Hippocampal formation (tissue), 2 donors: ENCODE results near the gene LYRM7.
A peak's percentile ranks its signal among the peaks of the same experiment; 100 is the strongest.
"Not testable (repeated sequence)": the region's sequence is repeated elsewhere in the genome, so short reads cannot be mapped to it uniquely, and the experiment has no call there.

Experiments
- DNase-seq, 2 donors: peaks; one replicate each; lab custom pipeline; 2025; lab: John Stamatoyannopoulos, UW

The LYRM7 gene

DNA sequence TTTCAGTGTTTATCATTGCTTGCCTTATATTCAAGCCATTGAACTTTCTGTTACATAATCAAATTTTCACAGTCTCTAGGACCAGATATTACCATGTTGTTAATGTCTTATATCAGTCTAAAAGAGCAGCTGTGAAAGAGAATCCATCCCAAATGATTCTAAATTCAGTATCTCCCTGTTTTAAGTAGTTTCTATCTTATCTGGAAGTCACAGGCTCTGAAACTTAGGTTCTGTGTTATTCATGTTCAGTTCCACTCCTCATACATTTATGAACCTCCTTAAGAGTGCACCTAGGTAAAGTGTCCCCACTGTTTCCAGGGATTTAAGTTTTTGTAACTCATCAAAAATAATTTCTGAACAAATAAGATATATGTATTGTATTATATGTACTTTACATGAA, 9.7 kb downstream of the LYRM7 start:
- DNase-seq: no peak

- no peak for DNase-seq
These were observed 12.1 kb downstream of the LYRM7 start for GRCh38 chr5:131182839-131183238.

DNA sequence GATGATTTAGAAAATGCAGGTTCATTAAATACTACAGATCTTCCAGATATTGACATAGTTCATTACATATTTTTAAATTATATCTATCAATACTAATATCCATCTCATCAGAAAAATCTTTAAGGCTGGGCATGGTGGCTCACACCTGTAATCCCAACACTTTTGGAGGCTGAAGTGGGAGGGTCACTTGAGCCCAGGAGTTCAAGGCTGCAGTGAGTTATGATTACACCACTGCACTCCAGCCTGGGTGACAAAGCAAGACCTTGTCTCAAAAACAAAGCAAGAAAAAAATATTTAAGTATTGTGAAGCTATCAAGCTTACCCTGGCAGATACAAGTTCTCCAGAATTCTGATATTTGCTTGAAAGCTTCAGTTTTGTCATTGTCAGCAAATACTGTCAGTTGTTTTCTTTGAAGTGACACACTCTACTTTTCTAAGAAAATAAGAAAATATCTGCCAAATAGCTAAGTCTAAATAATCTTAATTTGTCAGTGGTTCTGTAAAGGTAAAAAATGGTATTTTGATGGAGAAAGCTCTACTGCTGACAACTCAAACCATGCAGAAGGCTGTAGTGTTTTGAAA, 14.9 kb downstream of the LYRM7 start:
- DNase-seq: no peak

DNA sequence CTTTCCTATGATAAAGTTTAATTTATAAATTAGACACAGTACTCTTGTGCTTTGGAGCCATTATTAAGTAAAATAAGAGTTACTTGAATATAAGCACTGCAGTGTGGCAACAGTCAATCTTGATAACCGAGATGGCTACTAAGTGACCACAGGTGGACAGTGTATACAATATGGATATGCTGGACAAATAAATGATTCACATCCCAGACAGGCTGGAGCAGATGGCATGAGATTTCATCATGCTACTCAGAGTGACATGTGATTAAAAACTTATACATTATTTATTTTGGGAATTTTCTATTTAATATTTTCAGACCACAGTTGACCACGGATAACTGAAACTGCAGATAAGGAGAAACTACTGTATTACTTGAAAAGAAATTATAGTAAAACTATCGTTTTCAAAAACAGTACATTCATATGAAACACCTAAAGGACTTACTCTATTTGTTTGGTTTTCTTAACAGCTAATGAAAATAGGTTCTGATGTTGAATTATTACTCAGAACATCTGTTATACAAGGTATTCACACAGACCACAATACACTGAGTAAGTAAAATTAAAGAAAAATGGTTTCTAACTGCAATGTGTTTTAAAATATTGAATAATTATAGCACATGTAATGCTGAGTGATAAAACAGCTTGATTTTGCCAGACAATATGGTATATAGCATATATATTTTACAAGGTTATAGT, 16.0 kb downstream of the LYRM7 start:
- DNase-seq: no peak

DNA sequence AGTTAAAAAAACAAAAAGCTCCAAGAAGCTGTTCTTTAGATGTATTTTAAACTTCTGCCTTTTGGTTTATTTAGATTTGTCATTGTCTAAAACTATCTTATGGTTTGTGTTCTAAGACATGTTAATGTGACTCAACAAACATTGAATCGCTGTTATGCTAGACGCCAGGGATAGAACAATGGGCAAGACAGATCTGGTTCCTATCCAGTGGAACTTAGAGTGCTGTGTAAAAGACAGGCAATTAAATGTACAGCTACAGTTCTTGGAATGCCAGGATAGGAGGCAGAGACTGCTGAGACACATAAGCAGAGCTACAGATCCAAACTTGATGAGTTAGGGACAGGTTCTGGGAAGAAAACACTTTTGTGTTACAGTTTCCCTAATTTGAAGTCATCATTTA, 22.4 kb downstream of the LYRM7 start:
- DNase-seq: no peak

DNA sequence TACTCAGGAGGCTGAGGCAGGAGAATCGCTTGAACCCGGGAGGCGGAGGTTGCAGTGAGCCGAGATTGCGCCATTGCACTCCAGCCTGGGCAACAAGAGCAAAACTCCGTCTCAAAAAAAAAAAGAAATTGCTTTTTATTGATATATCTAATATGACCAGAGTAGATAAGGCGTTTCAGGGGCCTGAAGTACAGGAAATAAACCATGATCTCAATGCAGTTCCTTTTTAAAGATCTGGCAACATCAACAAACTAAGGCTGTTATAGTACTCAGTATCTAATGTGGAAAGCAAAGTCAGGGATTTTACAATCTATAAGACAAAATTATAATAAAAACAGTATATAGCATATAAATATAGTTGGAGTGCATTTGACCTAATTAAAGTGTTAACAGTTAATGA, 23.2 kb downstream of the LYRM7 start:
- DNase-seq: not testable (repeated sequence)

- DNase-seq: no peak
These were observed 24.0 kb downstream of the LYRM7 start for GRCh38 chr5:131194725-131195124.

DNA sequence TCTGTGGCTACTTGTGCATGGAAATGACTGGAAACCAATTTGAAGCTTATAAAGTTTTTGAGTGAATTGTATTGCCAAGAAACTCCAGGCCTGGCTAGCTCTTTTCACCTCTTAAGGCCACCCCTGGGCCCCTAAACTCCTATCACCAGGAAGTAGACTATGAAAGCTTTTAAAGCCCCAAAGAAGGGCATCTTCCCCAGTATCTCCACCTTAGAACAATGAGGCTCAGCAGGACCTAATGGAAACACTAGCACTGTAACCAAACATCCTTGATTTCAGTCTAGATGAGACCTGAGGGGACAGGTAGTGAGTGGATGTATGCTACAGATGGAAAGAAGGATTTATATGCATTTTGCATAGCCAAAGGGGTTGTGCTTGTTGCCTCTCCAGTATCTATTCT, 25.0 kb downstream of the LYRM7 start:
- DNase-seq: no peak

GRCh38 chr5:131196331-131196730, 25.6 kb downstream of the LYRM7 start:
- DNase-seq: no peak

- DNase-seq: no peak
These were observed 27.9 kb downstream of the LYRM7 start for GRCh38 chr5:131198625-131199024.

DNA sequence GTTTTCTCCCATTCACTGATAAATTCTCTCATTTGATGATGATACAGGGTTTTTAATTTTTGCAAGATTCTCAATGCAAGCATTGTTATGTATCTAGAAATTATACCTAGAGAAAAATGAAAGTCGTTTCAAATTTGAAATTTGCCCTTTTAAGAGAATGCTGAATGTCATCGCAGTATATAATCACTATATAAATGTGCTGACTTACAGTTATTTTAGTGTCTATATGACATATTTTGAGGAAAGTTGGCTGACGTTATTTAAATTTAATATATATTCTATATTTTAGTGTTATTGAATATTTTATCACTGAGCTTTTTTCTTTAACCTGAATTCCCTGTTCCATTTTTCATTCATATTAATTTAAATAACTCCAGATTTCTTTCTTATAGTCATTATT, 29.8 kb downstream of the LYRM7 start:
- DNase-seq: no peak

DNA sequence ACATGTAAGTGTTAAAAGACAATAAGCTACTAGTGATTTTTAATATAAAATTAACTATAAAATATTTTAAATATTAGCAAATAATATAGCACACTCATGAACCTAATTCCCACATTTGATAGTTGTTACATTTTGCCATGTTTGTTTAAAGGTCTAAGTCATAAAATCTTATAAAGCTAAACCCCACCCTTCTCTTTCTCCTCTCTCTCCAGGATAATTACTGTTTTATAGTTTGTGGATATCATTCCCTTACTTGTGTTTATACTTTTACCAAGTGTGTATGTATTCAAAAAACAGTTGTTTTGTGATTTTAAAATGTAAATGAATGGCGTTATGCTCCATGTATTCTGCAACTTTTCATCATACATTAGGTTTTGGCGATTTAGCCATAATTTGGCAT, 34.2 kb downstream of the LYRM7 start:
- DNase-seq: no peak

- no peak for DNase-seq
These were observed 35.3 kb downstream of the LYRM7 start for GRCh38 chr5:131206061-131206460.

DNA sequence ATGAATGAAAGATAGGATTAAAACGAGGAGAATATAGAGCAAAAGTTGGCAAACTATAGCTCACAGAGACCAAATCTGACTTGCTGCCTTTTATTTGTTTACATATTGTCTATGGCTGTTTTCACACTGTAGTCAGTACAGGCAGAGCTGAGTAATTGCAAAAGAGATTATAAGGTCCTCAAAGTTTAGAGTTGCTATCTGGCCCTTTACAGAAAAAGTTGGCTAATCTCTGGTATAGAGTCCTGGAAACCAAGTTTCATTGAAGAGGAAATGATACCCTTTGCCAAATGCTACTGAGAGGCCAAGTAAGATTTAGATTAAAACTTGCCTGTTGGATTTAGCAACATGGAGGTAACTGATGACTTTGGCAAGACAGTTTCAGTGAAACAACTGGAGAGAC, 36.0 kb downstream of the LYRM7 start:
- DNase-seq: no peak

GRCh38 chr5:131209175-131209505, 38.4 kb downstream of the LYRM7 start:
- DNase-seq: no peak

DNA sequence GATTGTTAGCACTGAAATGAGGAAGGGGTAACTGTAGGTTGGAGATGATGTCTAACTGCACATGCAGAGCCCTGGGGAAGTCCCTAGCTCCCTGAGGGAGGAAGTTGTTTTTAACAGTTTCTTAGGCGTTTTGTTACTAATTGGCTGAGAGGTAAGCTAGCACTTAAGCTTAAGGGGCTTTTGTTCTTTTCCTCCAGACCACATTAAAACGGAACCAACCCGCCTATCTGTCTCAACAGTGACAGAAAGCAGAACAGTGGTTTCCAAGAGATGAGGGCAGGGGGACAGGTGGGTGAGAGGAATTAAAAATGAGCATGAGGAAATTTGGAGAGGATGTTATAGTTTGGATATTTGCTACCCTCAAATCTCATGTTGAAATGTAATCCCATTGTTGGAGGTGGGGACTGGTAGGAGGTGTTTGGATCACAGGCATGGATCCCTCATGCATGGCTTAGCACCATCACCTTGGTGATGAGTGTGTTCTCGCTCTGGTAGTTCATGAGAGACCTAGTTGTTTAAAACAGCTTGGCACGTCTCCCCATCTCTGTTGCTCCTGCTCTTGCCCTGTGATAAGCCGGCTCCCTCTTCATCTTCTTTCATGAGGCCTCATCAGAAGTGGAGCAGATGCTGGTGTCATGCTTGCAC, 38.9 kb downstream of the LYRM7 start:
- no peak for DNase-seq

GRCh38 chr5:131210151-131210510, 39.4 kb downstream of the LYRM7 start:
- no peak for DNase-seq

DNA sequence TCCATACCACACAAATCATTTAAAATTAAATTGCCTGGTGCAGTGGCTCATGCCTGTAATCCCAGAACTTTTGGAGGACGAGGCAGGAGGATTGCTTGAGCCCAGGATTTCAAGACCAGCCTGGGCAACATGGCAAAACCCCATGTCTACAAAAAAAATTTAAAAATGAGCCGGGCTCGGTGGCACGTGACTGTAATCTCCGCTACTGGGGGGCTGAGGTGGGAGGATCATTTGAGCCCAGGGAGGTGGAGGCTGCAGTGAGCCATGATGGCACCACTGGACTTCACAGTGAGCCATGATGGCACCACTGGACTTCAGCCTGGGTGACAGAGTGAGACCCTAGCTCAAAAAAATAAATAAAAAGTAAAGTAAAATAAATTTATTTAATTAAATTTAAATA, 40.9 kb downstream of the LYRM7 start:
- no peak for DNase-seq

GRCh38 chr5:131212471-131213021, 41.8 kb downstream of the LYRM7 start:
- peak in 1 of 2 donors; percentile 7 for DNase-seq

- DNase-seq: peak in 1 of 2 donors; percentile 28
These were observed 44.0 kb downstream of the LYRM7 start for GRCh38 chr5:131214609-131215227.

DNA sequence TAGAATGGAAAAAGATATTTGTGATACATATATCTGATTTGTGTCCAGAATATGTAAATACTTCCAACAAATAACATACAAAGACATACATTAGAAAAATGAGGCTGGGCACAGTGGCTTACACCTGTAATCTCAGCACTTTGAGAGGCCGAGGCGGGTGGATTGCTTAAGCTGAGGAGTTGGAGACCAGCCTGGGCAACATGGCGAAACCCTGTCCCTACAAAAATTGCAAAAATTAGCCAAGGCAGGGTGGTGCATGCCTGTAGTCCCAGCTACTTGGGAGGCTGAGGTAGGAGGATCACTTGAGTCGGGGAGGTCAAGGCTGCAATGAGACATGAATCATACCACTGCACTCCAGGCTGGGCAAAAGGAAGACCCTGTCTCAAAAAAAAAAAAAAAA, 47.0 kb downstream of the LYRM7 start:
- DNase-seq: no peak

DNA sequence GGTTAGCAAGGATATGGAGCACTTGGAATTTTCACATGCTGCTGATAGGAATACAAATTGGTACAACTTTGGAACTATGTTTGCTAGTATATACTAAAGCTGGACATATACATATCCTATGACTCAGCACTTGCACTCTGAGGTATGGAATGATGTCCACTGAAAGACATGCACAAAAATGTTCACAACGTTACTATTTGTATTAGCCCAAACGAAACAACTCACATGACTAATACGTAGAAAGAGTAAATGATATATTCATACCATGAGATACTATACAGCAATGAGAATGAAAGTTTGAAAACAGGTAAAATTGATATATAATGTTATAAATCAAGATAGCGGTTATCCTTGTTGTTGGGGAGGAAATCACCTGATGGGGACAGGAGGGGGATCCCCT, 47.6 kb downstream of the LYRM7 start:
- DNase-seq: no peak

DNA sequence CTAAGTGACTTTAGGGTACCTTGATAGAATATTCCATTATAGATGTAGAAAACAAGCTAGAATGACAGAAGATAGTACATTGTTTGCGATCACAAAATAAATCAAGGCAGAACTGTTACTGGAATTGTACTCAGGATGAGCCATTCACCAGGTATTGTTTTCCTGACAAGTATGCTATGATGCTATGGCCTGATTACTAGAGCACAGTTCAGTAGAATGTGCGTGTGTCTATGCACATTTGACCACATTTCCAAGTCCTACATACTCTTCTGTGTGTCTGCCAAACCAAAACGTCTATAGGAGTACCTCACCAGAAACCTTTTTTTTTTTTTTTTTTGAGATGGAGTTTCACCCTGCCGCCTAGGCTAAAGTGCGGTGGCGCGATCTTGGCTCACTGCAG, 49.8 kb downstream of the LYRM7 start:
- no peak for DNase-seq
